Ovary (tissue), 9 donors: ENCODE measurements around the gene ANKRD29. TPM values are rescaled to one million over a fixed set of nuclear protein-coding genes. Genes with fewer than 3 reads are reported as not detected.

Source experiments
- DNase-seq, 5 donors: peaks; one replicate each; pipeline ENCODE4 v3.0.0-alpha.2; 2019 to 2020
- H3K27ac ChIP-seq, 2 donors: fragments of 200-600 bp; one replicate each; pipeline versions ENCODE4 v1.5.1 to v1.8.0; 2019 to 2022
- H3K27me3 ChIP-seq: fragments of 200-600 bp; one replicate; pipeline ENCODE4 v1.8.0; 2022
- H3K36me3 ChIP-seq: fragments of 200-600 bp; sonication (generic); one replicate; pipeline ENCODE4 v1.5.1; 2019
- H3K4me1 ChIP-seq: one replicate; pipeline ENCODE4 v1.8.1; 2013; ENCODE audit warnings: mild to moderate bottlenecking, moderate library complexity; ENCODE audit not compliant: insufficient read depth
- H3K4me3 ChIP-seq: fragments of 200-600 bp; sonication (generic); one replicate; pipeline ENCODE4 v1.5.1; 2017
- H3K9me3 ChIP-seq, 2 donors: fragments of 200-600 bp in 1 of 2; sonication (generic) in 1 of 2; one replicate each; pipeline versions ENCODE4 v1.5.1 to v1.8.1; 2013 to 2019; ENCODE audit warnings: mild to moderate bottlenecking in 1 of 2, moderate library complexity in 1 of 2
- CTCF ChIP-seq, 3 donors: fragments of 450-650 bp in 2 of 3; fragments of 200-600 bp in 1 of 3; IDR thresholded peaks; one replicate each; pipeline versions ENCODE4 v1.5.1 to v1.8.0; 2016 to 2022; ENCODE audit warnings: antibody characterized with exemption in 3 of 3, mild to moderate bottlenecking in 1 of 3
- EP300 ChIP-seq: sonication (generic); formaldehyde crosslinking; IDR thresholded peaks from one replicate; pipeline ENCODE4 v1.6.1; 2017; ENCODE audit warnings: antibody characterized with exemption
- POLR2A ChIP-seq: fragments of 450-650 bp; IDR thresholded peaks from one replicate; pipeline ENCODE4 v1.6.1; 2017; ENCODE audit warnings: antibody characterized with exemption, mild to moderate bottlenecking, moderate library complexity
- WGBS, 3 donors: extraction: QIAGEN DNeasy Blood & Tissue Kit in 1 of 3; methylation state at CpG; one replicate each; pipeline versions ENCODE4 v1.1.5 to v1.1.7; 2013 to 2017; 5-methylcytosine and 5-hydroxymethylcytosine counted together
- intact Hi-C, 4 donors: fragments of 100-400 bp; cut with DNase I; formaldehyde crosslinking; loops; one replicate each; pipeline versions ENCODE4 v1.11.0 to v1.15.1; 2022 to 2023
- polyA plus RNA-seq, 2 donors: library from polyadenylated mRNA; stranded (reverse); fragments of 200-250 nt in 1 of 2; fragments of 350-450 nt in 1 of 2; fragmentation: Illumina TruSeq in 1 of 2; extraction: RNeasy Lipid Tissue Mini Kit (QIAGEN cat#74804) in 1 of 2; gene quantifications; one replicate each; pipeline ENCODE4 v1.2.3, GENCODE V29; 2013 to 2014
- total RNA-seq, 7 donors: library from RNA; depleted of rRNA in 2 of 7; stranded (reverse); fragments of >200 nt in 2 of 7; fragmentation: NEBNext Ultra II Directional in 3 of 7; extraction: Animal tissue kit (Norgen Biotek cat#: 25700) in 3 of 7; gene quantifications; one replicate each; pipeline versions ENCODE4 v1.1.0 to v1.2.4, GENCODE V29; 2016 to 2023
- donor health status: DM: no; HTN: no; CAD: no; lungs with moderate emphysema.
- donor health status: DM: no; HTN: no; CAD: no.
- donor health status: Bipolar disorder and iron deficiency.
- donor health status: DM: yes; HTN: yes; CAD: no.
- donor health status: DM: no; HTN: no; CAD: no.
- donor health status: DM: yes; HTN: yes; CAD: no.

The ANKRD29 gene
- total and polyA plus RNA-seq, 9 donors = 14.6 to 25.7 (median 17.6) TPM

DNA sequence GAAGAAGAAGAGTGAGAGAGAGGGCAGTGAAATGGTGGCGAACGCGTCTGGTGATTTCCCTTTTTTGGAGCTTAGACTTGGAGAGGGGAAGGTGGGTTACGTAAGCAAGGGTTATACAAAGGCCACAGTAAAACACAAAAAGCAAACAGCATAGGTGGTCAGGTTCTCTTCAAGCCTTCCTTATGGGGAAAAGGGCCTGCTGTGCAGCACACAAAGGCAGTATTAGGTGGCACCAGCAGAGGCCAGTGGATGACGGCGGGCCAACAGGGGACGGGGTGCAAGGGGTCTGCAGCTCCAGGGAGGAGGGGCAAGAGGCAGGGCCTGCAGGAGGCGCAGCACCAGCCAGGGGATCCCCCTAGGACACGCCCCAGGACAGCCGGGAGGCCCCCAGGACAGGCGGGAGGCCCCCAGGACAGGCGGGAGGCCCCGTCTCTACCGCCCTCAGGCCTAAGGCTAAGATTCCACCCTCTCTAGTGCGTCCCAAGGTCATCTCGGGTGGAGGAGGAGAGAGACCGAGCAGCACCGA, 43.8 kb downstream of the ANKRD29 start:
- Histone ChIP-seq H3K36me3 (no peaks in the 10 kb centered on the region), H3K27ac (peak overlapping the region; percentile 89 to 90), H3K27me3 (no peaks in the 10 kb centered on the region), H3K4me3 (peak overlapping the region; percentile 48), H3K9me3 (no peaks in the 10 kb centered on the region), H3K4me1 (peaks cover 8% of the 10 kb centered on the region)
- TF ChIP-seq CTCF (IDR thresholded peaks at IDR 0.05) (peak in 1 of 3 donors; percentile 37), EP300 (no peak)
- peak in 4 of 5 donors; percentile 68 to 85 (median 76) for DNase-seq
- intact Hi-C loops = no loop called here
- WGBS, 3 donors = 7 to 13% (median 8%) methylated on average over 18 of the region's 18 CpGs

DNA sequence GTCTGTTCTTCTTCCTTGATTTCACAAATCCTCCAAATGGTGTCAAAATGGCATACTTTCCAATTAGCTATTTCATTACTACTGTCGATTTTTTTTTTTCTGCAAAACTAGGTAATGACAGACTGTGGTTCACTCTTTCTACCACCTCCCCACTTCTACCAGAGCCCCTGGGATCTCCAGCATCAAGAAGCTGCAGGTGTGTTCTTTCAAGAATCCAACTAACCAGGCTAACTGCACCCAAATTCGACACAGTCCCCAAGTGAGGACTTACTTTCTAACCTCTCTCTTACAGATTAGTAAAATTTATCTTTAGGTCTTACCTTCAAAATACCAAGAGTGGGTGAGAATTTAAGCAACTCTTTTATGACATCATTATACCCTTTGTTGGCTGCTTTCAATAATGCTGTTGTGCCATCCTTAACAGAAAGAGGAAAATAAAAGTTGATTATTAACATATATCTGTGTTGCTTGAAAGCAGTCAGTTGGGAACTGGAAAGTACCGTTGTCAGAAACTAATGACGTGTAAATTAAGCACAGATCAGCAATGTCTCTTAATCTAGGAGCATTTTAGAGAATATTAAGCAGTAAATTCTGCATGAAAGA, 45.2 kb downstream of the ANKRD29 start:
- H3K9me3 ChIP-seq = no peaks in the 10 kb centered on the region
- no peak overlapping the region for H3K4me3 ChIP-seq
- DNase-seq = no peak
- TF ChIP-seq POLR2A (no peak), EP300 (no peak), CTCF (IDR thresholded peaks at IDR 0.05) (no peak)
- peaks cover 9% of the 10 kb centered on the region for H3K4me1 ChIP-seq
- no peaks in the 10 kb centered on the region for H3K36me3 ChIP-seq
- intact Hi-C loops = no loop called here
- no peaks in the 10 kb centered on the region for H3K27me3 ChIP-seq
- H3K27ac ChIP-seq = peak overlapping the region; percentile 89 to 90
- WGBS, 3 donors = 46 to 63% (median 56%) methylated on average over 4 of the region's 4 CpGs

DNA sequence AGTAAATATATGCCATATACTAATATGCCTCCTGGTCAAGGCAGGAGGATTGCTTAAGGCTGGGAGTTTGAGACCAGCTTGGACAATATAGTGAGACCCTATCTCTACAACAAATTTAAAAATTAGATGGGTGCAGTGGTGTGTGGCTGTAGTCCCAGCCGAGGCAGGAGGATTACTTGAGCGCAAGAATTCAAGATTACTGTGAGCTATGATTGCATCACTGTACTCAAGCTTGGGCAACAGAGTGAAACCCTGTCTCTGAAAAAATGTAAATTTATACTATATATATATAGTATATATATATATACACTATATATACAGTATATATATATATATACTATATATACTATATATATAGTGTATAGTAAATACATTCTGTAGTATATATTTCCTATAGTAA, 46.5 kb downstream of the ANKRD29 start:
- 82 to 93% (median 93%) methylated on average over 2 of the region's 2 CpGs for WGBS, 3 donors
- H3K4me3 ChIP-seq = no peak overlapping the region
- no peaks in the 10 kb centered on the region for H3K9me3 ChIP-seq
- no peaks in the 10 kb centered on the region for H3K36me3 ChIP-seq
- intact Hi-C loops = no loop called here
- H3K27me3 ChIP-seq = no peaks in the 10 kb centered on the region
- H3K27ac ChIP-seq = no peak overlapping the region
- peaks cover 11% of the 10 kb centered on the region for H3K4me1 ChIP-seq
- no peak for DNase-seq
- no peak for TF ChIP-seq EP300
- TF ChIP-seq CTCF (IDR thresholded peaks at IDR 0.05) = no peak
- TF ChIP-seq POLR2A = no peak

DNA sequence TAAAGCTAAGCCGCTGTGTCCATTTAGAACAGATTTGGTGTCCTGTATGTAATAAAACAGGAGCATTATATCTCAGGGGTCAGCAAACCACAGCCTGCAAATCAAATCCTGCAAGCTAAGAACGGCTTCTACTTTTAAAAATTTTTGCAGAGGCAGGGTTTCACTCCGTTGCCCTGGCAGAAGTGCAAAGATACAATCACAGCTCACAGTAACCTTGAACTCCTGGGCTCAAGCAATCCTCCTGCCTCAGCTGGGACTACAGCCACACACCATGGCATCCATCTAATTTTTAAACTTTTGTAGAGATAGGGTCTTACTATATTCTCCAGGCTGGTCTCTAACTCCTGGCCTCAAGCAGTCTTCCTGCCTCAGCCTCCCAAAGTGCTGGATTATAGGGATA, 47.8 kb downstream of the ANKRD29 start:
- Histone ChIP-seq H3K27me3 (no peaks in the 10 kb centered on the region), H3K9me3 (no peaks in the 10 kb centered on the region), H3K36me3 (no peaks in the 10 kb centered on the region), H3K4me3 (no peak overlapping the region), H3K4me1 (peaks cover 11% of the 10 kb centered on the region), H3K27ac (peak overlapping the region in 1 of 2 donors; percentile 42)
- no peak for TF ChIP-seq CTCF (IDR thresholded peaks at IDR 0.05)
- TF ChIP-seq POLR2A = no peak
- TF ChIP-seq EP300 = no peak
- WGBS, 3 donors = 12 to 31% (median 20%) methylated on average over 3 of the region's 3 CpGs
- intact Hi-C loops = no loop called here
- no peak for DNase-seq
